Measurements from ENCODE around the gene SH3GLB2.

The SH3GLB2 gene

DNA sequence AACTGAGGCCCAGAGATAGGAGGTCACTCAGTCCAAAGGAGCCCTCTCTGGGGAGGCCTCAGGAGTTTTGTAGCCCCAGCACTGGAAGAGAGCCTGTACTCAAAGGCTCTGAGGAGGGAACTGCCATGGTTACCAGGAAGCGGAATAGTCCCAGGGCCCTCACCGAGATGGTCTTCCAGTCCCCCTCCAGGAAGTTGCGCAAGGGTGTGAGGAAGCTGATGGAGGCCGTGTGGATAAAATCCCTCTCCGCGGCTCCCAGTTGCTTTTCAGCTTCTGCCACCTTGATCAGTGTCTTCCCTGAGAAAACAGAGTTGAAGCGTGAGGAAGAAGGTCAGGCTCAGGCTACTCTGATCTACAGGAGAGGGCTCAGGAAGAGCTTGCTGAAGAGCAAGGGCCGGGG lies 13.5 kb downstream of the SH3GLB2 start:
- no peak overlapping the region for H3K4me3 ChIP-seq
- no peak for TF ChIP-seq CTCF (IDR thresholded peaks at IDR 0.05)
- DNase-seq (ENCODE audit: low spot score) = no peak
- no peak overlapping the region for H3K27ac ChIP-seq

DNA sequence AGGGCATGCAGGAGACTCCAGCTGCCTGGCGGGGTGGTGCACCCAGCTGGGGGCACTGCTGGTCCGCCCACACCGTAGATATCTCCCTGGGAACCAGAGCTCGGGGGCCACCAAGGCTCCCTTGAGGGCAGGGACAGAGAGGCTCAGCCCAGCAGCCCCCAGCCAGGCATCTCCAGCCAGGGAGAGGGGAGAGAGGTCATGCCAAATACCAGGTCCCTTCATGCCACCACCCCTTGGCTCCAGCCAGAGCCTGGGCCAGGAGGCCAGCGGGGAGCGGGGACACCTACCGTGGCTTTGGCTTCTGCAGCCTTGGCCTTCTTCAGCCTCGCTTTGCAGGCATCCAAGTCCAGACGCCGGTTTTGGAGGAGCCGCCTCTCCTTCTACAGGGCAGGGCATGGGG lies 14.0 kb downstream of the SH3GLB2 start:
- no peak for TF ChIP-seq CTCF (IDR thresholded peaks at IDR 0.05)
- no peak for DNase-seq (ENCODE audit: low spot score)

GRCh38 chr9:129013674-129014073 lies 14.5 kb downstream of the SH3GLB2 start:
- DNase-seq (ENCODE audit: low spot score) = no peak
- H3K27ac ChIP-seq = no peak overlapping the region
- no peak for TF ChIP-seq CTCF (IDR thresholded peaks at IDR 0.05)
- H3K4me3 ChIP-seq = no peak overlapping the region

More for the DNA sequence above, 14.0 kb downstream of the SH3GLB2 start:
- Histone ChIP-seq H3K27ac (no peak overlapping the region), H3K4me3 (no peak overlapping the region)

GRCh38 chr9:129012893-129013448 lies 15.2 kb downstream of the SH3GLB2 start:
- no peak overlapping the region for H3K4me3 ChIP-seq
- H3K27ac ChIP-seq = no peak overlapping the region
- no peak for TF ChIP-seq CTCF (IDR thresholded peaks at IDR 0.05)

DNA sequence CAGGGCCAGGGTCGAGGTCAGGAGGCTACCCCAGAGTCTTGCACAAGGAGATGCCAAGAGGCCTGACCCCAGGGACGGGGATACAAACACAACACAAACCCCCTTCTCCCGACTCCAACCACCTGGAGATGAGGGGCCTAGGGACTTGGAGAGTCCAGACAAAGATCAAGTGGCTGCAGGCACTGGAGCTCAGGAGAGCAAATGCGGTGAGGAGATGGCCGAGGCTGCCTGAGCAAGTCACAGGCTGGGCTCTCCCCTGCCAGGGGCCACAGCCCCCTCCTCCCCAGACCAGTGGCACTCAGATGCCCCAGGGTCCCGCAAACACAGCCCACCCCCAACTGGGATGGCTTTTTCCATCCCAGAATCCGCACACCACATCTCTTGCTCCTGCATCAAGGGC lies 15.8 kb downstream of the SH3GLB2 start:
- no peak for TF ChIP-seq CTCF (IDR thresholded peaks at IDR 0.05)
- no peak for DNase-seq (ENCODE audit: low spot score)
- no peak overlapping the region for H3K4me3 ChIP-seq
- H3K27ac ChIP-seq = no peak overlapping the region

More at GRCh38 chr9:129012893-129013448, 15.2 kb downstream of the SH3GLB2 start:
- no peak for DNase-seq (ENCODE audit: low spot score)

- no peak for DNase-seq (ENCODE audit: low spot score)
- H3K27ac ChIP-seq = no peak overlapping the region
- TF ChIP-seq CTCF (IDR thresholded peaks at IDR 0.05) = no peak
- H3K4me3 ChIP-seq = no peak overlapping the region
These were observed 16.4 kb downstream of the SH3GLB2 start for GRCh38 chr9:129011761-129012181.

GRCh38 chr9:129011170-129011569 lies 17.0 kb downstream of the SH3GLB2 start:
- DNase-seq (ENCODE audit: low spot score) = no peak
- Histone ChIP-seq H3K27ac (no peak overlapping the region), H3K4me3 (no peak overlapping the region)
- TF ChIP-seq CTCF (IDR thresholded peaks at IDR 0.05) = no peak

Measured in coronary artery (tissue), 2 donors.